ENCODE results near the gene SREBF1.

DNA sequence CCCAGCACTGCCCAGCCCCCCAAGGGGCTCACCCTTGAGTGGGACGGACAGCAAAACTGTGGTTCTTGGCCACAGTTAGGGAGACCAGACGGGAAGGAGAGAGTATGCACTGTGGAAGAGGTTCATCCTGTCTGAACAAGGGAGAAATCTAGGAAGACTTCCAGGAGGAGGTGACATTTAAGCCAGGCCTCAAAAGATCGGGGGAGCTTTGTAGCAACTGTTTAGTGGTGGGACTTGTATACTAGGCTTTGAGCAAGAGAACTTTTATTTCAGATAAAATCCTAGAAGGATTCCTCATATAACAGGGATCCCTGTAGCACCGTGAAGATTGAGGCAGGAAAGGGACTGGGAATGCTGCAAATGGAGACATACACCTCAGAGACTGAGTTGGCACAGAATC lies 30.8 kb downstream of the SREBF1 start:
- TF ChIP-seq SUZ12 (IDR thresholded peaks at IDR 0.05) = no peak
- TF ChIP-seq HDGF (IDR thresholded peaks at IDR 0.05; ENCODE audit: borderline replicate concordance) = no peak
- no peak for TF ChIP-seq FOXM1 (IDR thresholded peaks at IDR 0.05; ENCODE audit: borderline replicate concordance)
- no peak for TF ChIP-seq BHLHE40 (IDR thresholded peaks at IDR 0.05; ENCODE audit: borderline replicate concordance)
- TF ChIP-seq, protein P1, sequence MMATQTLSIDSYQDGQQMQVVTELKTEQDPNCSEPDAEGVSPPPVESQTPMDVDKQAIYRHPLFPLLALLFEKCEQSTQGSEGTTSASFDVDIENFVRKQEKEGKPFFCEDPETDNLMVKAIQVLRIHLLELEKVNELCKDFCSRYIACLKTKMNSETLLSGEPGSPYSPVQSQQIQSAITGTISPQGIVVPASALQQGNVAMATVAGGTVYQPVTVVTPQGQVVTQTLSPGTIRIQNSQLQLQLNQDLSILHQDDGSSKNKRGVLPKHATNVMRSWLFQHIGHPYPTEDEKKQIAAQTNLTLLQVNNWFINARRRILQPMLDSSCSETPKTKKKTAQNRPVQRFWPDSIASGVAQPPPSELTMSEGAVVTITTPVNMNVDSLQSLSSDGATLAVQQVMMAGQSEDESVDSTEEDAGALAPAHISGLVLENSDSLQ (IDR thresholded peaks at IDR 0.05) = no peak
- no peak for TF ChIP-seq SP1 (IDR thresholded peaks at IDR 0.05)
- TF ChIP-seq FOXA1 (IDR thresholded peaks at IDR 0.05) = no peak
- no peak for TF ChIP-seq ELF4 (IDR thresholded peaks at IDR 0.05)
